ENCODE results near the gene RASGRF2.

GRCh38 chr5:80963521-80963895 is 3.3 kb downstream of the RASGRF2 start:
- no peak for TF ChIP-seq POLR2AphosphoS5 (IDR thresholded peaks at IDR 0.05; ENCODE audit: borderline replicate concordance, low read depth, low read length)
- TF ChIP-seq EZH2 (IDR thresholded peaks at IDR 0.05) = no peak
- no peak for TF ChIP-seq FOXP2 (optimal IDR thresholded peaks at IDR 0.05; ENCODE audit: control extremely low read depth, extremely low read length, insufficient read depth)
